ENCODE measurements around the gene STX17. TPM values are rescaled to one million over a fixed set of nuclear protein-coding genes. Genes with fewer than 3 reads are reported as not detected.
"Not testable (repeated sequence)": the region's sequence is repeated elsewhere in the genome, so short reads cannot be mapped to it uniquely, and the experiment has no call there.

The STX17 gene
- total and polyA plus RNA-seq, 2 of the 13 experiments (the other 11 are each of a cell fraction or from before 2014, with no cell fraction given) = 8.3 to 25.7 TPM

DNA sequence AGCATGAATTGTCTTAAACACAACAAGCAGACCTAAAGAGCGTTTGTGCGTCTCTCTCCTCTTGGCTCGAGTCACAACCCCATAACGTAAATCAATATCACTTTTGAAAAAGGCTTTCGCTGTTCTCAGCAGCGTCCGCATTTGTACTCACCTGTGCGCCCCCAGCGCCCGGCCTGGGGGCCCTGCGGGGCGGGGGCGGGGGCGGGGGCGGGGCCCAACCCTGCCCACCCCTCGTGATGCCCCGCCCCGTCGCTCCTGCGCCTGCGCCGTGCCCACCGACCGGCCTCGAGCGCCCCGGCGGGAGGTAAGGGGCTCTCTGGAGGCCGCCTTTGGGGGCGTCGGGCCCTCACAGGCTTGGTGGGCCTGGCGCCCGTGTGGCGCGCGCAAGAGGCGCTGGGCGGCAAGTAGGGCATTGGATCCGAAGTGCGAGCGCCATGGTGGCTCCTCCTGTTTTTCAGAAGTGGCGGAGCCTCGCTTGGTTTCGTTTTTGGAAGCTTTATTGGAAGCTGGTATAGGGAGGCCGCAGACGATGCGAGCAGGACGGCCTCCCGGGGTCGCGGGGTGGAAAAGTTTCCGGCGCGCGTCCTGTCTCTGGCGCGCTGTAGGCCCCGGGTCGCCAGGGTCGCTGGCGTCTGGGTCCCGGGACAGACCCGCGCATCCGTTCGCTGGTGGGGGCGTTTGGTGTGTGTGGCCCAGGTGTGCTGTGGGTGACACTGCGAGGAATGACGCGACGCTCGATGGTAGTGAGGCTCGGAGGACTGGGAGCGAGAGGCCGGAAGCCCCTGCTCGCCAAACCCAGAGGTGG is at the start of gene STX17 (continued):
- TF ChIP-seq, protein P1, sequence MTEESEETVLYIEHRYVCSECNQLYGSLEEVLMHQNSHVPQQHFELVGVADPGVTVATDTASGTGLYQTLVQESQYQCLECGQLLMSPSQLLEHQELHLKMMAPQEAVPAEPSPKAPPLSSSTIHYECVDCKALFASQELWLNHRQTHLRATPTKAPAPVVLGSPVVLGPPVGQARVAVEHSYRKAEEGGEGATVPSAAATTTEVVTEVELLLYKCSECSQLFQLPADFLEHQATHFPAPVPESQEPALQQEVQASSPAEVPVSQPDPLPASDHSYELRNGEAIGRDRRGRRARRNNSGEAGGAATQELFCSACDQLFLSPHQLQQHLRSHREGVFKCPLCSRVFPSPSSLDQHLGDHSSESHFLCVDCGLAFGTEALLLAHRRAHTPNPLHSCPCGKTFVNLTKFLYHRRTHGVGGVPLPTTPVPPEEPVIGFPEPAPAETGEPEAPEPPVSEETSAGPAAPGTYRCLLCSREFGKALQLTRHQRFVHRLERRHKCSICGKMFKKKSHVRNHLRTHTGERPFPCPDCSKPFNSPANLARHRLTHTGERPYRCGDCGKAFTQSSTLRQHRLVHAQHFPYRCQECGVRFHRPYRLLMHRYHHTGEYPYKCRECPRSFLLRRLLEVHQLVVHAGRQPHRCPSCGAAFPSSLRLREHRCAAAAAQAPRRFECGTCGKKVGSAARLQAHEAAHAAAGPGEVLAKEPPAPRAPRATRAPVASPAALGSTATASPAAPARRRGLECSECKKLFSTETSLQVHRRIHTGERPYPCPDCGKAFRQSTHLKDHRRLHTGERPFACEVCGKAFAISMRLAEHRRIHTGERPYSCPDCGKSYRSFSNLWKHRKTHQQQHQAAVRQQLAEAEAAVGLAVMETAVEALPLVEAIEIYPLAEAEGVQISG (CRISPR knock-in tag; IDR thresholded peaks at IDR 0.05) = peak; percentile 94
- no peak for TF ChIP-seq TCF12 (IDR thresholded peaks at IDR 0.05)
- TF ChIP-seq TCF12 (CRISPR knock-in tag; IDR thresholded peaks at IDR 0.05) = 0 out of 2 replicates have a peak, but pooled peaks have one; percentile 69
- TF ChIP-seq SIN3A (IDR thresholded peaks at IDR 0.05; ENCODE audit: borderline replicate concordance, low read depth, low read length) = peak; percentile 64; the same call in 1 of the 2 replicates
- no peak for TF ChIP-seq RFXANK (CRISPR knock-in tag; IDR thresholded peaks at IDR 0.05)
- TF ChIP-seq PITX1 (CRISPR knock-in tag; IDR thresholded peaks at IDR 0.05) = peak; percentile 44; the same call in 1 of the 2 replicates
- 0 out of 2 replicates have a peak, but pooled peaks have one; percentile 63 for TF ChIP-seq STAT5B (CRISPR knock-in tag; IDR thresholded peaks at IDR 0.05)

DNA sequence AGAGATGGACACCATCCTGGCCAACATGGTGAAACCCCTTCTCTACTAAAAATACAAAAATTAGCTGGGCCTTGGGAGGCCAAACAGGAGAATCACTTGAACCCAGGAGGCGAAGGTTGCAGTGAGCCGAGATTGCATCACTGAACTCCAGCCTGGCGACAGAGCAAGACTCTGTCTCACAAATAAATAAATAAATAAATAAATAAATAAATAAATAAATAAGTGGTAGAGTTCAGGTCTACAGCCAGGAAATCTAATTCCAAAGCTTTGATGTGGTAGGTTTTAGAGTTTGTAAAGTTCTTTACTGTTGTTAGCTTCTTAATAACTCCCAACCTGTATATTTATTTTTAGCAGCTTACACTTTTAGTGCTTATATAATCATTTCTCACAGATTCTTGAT is 48.9 kb upstream of the STX17 start:
- ATAC-seq; H3K27me3 ChIP-seq (ENCODE audit: control insufficient read depth in 1 of 2, insufficient read depth in 2 of 2, low read length in 2 of 2); BruUV-seq (replicated peaks); H3K27ac ChIP-seq (ENCODE audit: extremely low read length, insufficient read depth, low read length); H3K4me1 ChIP-seq (ENCODE audit: insufficient read depth, low read length); FAIRE-seq; CTCF ChIA-PET (ENCODE audit: low intra/inter-chr PET ratio, low total read pairs); H3K9ac ChIP-seq (ENCODE audit: insufficient read depth, low read depth, low read length); POLR2A ChIA-PET; DNase-seq (ENCODE audit: low spot score); H3K79me2 ChIP-seq (ENCODE audit: insufficient read depth, low read length); H3K36me3 ChIP-seq (replicated peaks in 1 of 2; ENCODE audit: control insufficient read depth in 1 of 2, insufficient read depth in 2 of 2, low read length in 2 of 2); H3K4me3 ChIP-seq (replicated peaks in 1 of 3; ENCODE audit: insufficient read depth in 1 of 3, low read depth in 2 of 3, low read length in 3 of 3); intact Hi-C loops (cut with micrococcal nuclease; ENCODE audit: unreplicated experiment); H2AFZ ChIP-seq (ENCODE audit: low read length); H4K20me1 ChIP-seq (ENCODE audit: insufficient read depth, low read length); H3K9me3 ChIP-seq (ENCODE audit: low read length); in situ Hi-C loops (cut with HindIII; ENCODE audit: extremely low pct_ligation_motif_present, low pct_unique_long_range_greater_than_20kb); H3K4me2 ChIP-seq (ENCODE audit: low read depth, low read length): not testable (repeated sequence)
- WGBS (ENCODE audit: low lambda C conversion rate) = 28% methylated on average over 3 of the region's 3 CpGs

Measured in HepG2 (cell line).